ENCODE data around the gene FRMD5.

FRMD5 gene

GRCh38 chr15:44094781-44095180 is 100.3 kb downstream of the FRMD5 start:
- no peak for DNase-seq (ENCODE audit: low read depth in 2 of 2)

- no peak for DNase-seq (ENCODE audit: low read depth in 2 of 2)
These were observed 101.2 kb downstream of the FRMD5 start for GRCh38 chr15:44093836-44094235.

- DNase-seq (ENCODE audit: low read depth in 2 of 2), result no peak
These were observed 102.8 kb downstream of the FRMD5 start for GRCh38 chr15:44092221-44092620.

GRCh38 chr15:44087578-44088465 is 107.2 kb downstream of the FRMD5 start:
- no peak for DNase-seq (ENCODE audit: low read depth in 2 of 2)

GRCh38 chr15:44084770-44085169 is 110.3 kb downstream of the FRMD5 start:
- DNase-seq (ENCODE audit: low read depth in 2 of 2), result no peak

GRCh38 chr15:44084171-44084570 is 110.9 kb downstream of the FRMD5 start:
- no peak for DNase-seq (ENCODE audit: low read depth in 2 of 2)

GRCh38 chr15:44082558-44083157 is 112.4 kb downstream of the FRMD5 start:
- DNase-seq (ENCODE audit: low read depth in 2 of 2), result no peak

- DNase-seq (ENCODE audit: low read depth in 2 of 2), result no peak
These were observed 113.8 kb downstream of the FRMD5 start for GRCh38 chr15:44081026-44082013.

GRCh38 chr15:44075535-44075934 is 119.5 kb downstream of the FRMD5 start:
- no peak for DNase-seq (ENCODE audit: low read depth in 2 of 2)

GRCh38 chr15:44069489-44069888 is 125.6 kb downstream of the FRMD5 start:
- DNase-seq (ENCODE audit: low read depth in 2 of 2), result no peak

- DNase-seq (ENCODE audit: low read depth in 2 of 2), result no peak
These were observed 126.7 kb downstream of the FRMD5 start for GRCh38 chr15:44068347-44068746.

GRCh38 chr15:44066211-44066827 is 128.8 kb downstream of the FRMD5 start:
- DNase-seq (ENCODE audit: low read depth in 2 of 2), result peak; percentile 36 to 56

GRCh38 chr15:44064706-44065105 is 130.4 kb downstream of the FRMD5 start:
- DNase-seq (ENCODE audit: low read depth in 2 of 2), result no peak

GRCh38 chr15:44058126-44058525 is 136.9 kb downstream of the FRMD5 start:
- DNase-seq (ENCODE audit: low read depth in 2 of 2), result no peak

- DNase-seq (ENCODE audit: low read depth in 2 of 2), result no peak
These were observed 149.4 kb downstream of the FRMD5 start for GRCh38 chr15:44045661-44046060.

- DNase-seq (ENCODE audit: low read depth in 2 of 2), result no peak
These were observed 149.9 kb downstream of the FRMD5 start for GRCh38 chr15:44045217-44045616.

- no peak for DNase-seq (ENCODE audit: low read depth in 2 of 2)
These were observed 156.3 kb downstream of the FRMD5 start for GRCh38 chr15:44038755-44039191.

- no peak for DNase-seq (ENCODE audit: low read depth in 2 of 2)
These were observed 159.0 kb downstream of the FRMD5 start for GRCh38 chr15:44035781-44036699.

GRCh38 chr15:44034933-44035624 is 160.0 kb downstream of the FRMD5 start:
- no peak for DNase-seq (ENCODE audit: low read depth in 2 of 2)

- no peak for DNase-seq (ENCODE audit: low read depth in 2 of 2)
These were observed 160.7 kb downstream of the FRMD5 start for GRCh38 chr15:44034334-44034733.

Data from stimulated activated CD4-positive, alpha-beta T cell treated with anti-CD3 and anti-CD28 coated beads, Interleukin-15, amount 100 ng/mL, for 48 hours (primary cell).